ENCODE data around the gene ZEB1.

Gene ZEB1

GRCh38 chr10:31299119-31299518, 19.9 kb upstream of the ZEB1 start:
- peak; percentile 11 for DNase-seq (ENCODE audit: low read depth)
- TF ChIP-seq, protein P1, sequence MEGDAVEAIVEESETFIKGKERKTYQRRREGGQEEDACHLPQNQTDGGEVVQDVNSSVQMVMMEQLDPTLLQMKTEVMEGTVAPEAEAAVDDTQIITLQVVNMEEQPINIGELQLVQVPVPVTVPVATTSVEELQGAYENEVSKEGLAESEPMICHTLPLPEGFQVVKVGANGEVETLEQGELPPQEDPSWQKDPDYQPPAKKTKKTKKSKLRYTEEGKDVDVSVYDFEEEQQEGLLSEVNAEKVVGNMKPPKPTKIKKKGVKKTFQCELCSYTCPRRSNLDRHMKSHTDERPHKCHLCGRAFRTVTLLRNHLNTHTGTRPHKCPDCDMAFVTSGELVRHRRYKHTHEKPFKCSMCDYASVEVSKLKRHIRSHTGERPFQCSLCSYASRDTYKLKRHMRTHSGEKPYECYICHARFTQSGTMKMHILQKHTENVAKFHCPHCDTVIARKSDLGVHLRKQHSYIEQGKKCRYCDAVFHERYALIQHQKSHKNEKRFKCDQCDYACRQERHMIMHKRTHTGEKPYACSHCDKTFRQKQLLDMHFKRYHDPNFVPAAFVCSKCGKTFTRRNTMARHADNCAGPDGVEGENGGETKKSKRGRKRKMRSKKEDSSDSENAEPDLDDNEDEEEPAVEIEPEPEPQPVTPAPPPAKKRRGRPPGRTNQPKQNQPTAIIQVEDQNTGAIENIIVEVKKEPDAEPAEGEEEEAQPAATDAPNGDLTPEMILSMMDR (conservative IDR thresholded peaks at IDR 0.05; ENCODE audit: control insufficient read depth, insufficient read depth, low read depth, low read length), result no peak
- no peak overlapping the region for H3K4me3 ChIP-seq (ENCODE audit: control insufficient read depth, low read depth, low read length)

- no peak for DNase-seq (ENCODE audit: low read depth)
- H3K4me3 ChIP-seq (ENCODE audit: control insufficient read depth, low read depth, low read length), result no peak overlapping the region
- TF ChIP-seq, protein P1 (conservative IDR thresholded peaks at IDR 0.05; ENCODE audit: control insufficient read depth, insufficient read depth, low read depth, low read length), result no peak
These were observed 15.8 kb upstream of the ZEB1 start for GRCh38 chr10:31303212-31303611.

GRCh38 chr10:31304291-31304970, 14.6 kb upstream of the ZEB1 start:
- no peak overlapping the region for H3K4me3 ChIP-seq (ENCODE audit: control insufficient read depth, low read depth, low read length)
- TF ChIP-seq, protein P1 (conservative IDR thresholded peaks at IDR 0.05; ENCODE audit: control insufficient read depth, insufficient read depth, low read depth, low read length), result no peak
- DNase-seq (ENCODE audit: low read depth), result peak; percentile 50

GRCh38 chr10:31313396-31313795, 5.6 kb upstream of the ZEB1 start:
- H3K4me3 ChIP-seq (ENCODE audit: control insufficient read depth, low read depth, low read length), result no peak overlapping the region
- no peak for DNase-seq (ENCODE audit: low read depth)
- TF ChIP-seq, protein P1 (conservative IDR thresholded peaks at IDR 0.05; ENCODE audit: control insufficient read depth, insufficient read depth, low read depth, low read length), result no peak

DNA sequence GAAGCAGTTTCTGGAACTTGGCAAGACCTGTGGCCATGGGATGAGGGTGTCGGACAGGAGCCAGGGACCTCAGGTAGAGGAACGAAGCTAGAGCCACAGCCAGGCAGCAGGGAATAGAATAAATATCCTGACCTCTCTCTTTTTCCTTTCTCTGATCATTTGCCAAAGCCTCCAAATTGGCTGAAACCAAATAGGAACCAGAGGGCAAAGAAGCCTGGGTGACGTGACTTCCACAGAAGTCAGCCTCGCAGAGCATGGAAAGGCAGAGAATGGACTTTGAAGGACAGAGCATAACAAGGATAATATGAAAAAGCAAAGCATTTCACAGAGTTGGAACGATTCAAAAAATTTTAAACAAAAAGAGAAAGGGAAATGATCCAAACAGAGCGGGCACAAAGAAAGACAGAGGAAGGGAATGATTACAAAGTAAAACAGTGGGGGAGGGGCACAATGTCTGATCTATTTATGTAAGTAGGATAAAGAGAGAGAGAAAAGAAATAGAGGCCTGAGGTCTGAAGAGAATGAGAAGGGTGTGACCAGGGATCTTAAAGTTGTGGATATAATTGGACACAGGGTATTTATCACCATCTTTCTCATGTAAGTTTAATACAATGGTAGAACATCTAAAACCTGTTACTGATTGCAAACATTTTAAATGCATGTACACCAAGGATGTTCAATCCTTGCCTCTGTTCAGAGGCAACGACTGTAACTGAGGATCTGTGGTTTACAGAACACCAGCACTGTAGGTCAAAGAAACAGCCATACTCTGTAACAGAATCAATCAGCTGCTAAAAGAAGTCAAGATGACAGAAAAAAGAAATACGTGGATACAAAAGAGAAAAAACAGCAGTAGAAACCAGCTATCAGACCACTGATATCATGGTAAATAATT, 4.5 kb upstream of the ZEB1 start:
- TF ChIP-seq, protein P1 (conservative IDR thresholded peaks at IDR 0.05; ENCODE audit: control insufficient read depth, insufficient read depth, low read depth, low read length), result no peak
- DNase-seq (ENCODE audit: low read depth), result no peak
- H3K4me3 ChIP-seq (ENCODE audit: control insufficient read depth, low read depth, low read length), result no peak overlapping the region

DNA sequence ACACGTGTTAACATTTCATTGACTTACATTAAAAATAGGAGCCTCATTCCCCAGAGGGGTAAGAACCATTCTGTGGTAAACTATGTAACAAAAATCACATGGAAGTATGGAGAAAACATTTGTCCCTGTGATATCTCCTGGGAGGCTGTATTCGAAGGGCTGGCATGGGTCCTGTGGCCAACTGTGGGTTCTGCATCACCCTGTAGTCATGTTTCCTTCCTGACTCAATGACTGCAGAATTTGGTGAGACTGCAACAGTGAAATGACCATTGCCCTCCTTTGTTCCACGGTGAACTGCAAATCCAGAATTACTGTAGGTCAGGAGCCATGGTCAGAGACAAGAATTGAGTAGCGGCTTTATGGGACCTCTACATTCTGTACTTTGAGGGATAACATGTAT, 3.6 kb upstream of the ZEB1 start:
- TF ChIP-seq, protein P1 (conservative IDR thresholded peaks at IDR 0.05; ENCODE audit: control insufficient read depth, insufficient read depth, low read depth, low read length), result no peak
- DNase-seq (ENCODE audit: low read depth), result peak; percentile 93
- H3K4me3 ChIP-seq (ENCODE audit: control insufficient read depth, low read depth, low read length), result no peak overlapping the region
